SK-N-SH (cell line): ENCODE results near the gene MYLK4. TPM values are rescaled to one million over a fixed set of nuclear protein-coding genes. Genes with fewer than 3 reads are reported as not detected.

ENCODE experiments used
- CTCF ChIA-PET: fragments of 300-600, 350-600 bp; formaldehyde crosslinking; extraction: SDS; loops from one replicate; lab custom pipeline; 2021; lab: Yijun Ruan, JAX
- POLR2A ChIA-PET: fragments of 350-600 bp; sonication (Branson Sonifier 250); formaldehyde crosslinking; extraction: SDS; loops from one replicate; lab custom pipeline; 2020; ENCODE audit warnings: antibody characterized with exemption, inconsistent platforms; lab: Yijun Ruan, JAX
- DNase-seq: peaks from one replicate; pipeline ENCODE4 v3.0.0; 2012
- H2AFZ ChIP-seq: fragments of 200-600 bp; sonication (generic); 2 replicates; pipeline ENCODE4 v1.8.1; 2016; ENCODE audit warnings: antibody characterized with exemption, mild to moderate bottlenecking, low read depth
- H3F3A ChIP-seq: fragments of 200-600 bp; sonication (generic); replicated peaks from 2 replicates; pipeline ENCODE3; 2016; ENCODE audit warnings: antibody characterized with exemption, mild to moderate bottlenecking; ENCODE audit not compliant: insufficient read depth
- H3K27ac ChIP-seq, 2 experiments: fragments of 200-500 bp in 1 of 2; fragments of 200-600 bp in 1 of 2; sonication (Bioruptor generic) in 1 of 2; sonication (generic), shearing (Covaris generic) in 1 of 2; 2 replicates each; pipeline versions ENCODE4 v1.5.1 to v1.6.1; 2014 to 2016; ENCODE audit warnings: low read depth in 2 of 2, inconsistent platforms in 1 of 2, low read length in 1 of 2, mild to moderate bottlenecking in 1 of 2, mixed read lengths in 1 of 2
- H3K27me3 ChIP-seq: fragments of 200-600 bp; sonication (generic), shearing (Covaris generic); 2 replicates; pipeline ENCODE4 v1.6.1; 2016; ENCODE audit warnings: mixed run types; ENCODE audit not compliant: insufficient read depth
- H3K36me3 ChIP-seq, 2 experiments: fragments of 200-500 bp in 1 of 2; fragments of 200-600 bp in 1 of 2; sonication (Bioruptor generic) in 1 of 2; sonication (generic) in 1 of 2; replicated peaks in 1 of 2; 2 replicates each; pipeline versions ENCODE3 to v1.5.1; 2014 to 2016; ENCODE audit warnings: low read length in 1 of 2, mild to moderate bottlenecking in 1 of 2; ENCODE audit not compliant: insufficient read depth in 2 of 2, control insufficient read depth in 1 of 2
- H3K4me1 ChIP-seq, 2 experiments: fragments of 200-500 bp in 1 of 2; fragments of 200-600 bp in 1 of 2; sonication (Bioruptor generic) in 1 of 2; sonication (generic), shearing (Covaris generic) in 1 of 2; 2 replicates each; pipeline versions ENCODE4 v1.5.1 to v1.6.1; 2014 to 2016; ENCODE audit warnings: low read depth in 1 of 2, low read length in 1 of 2, mixed run types in 1 of 2; ENCODE audit not compliant: insufficient read depth in 2 of 2, control insufficient read depth in 1 of 2
- H3K4me2 ChIP-seq: fragments of 200-600 bp; sonication (generic), shearing (Covaris generic); 2 replicates; pipeline ENCODE4 v1.6.1; 2017; ENCODE audit warnings: mixed run types
- H3K4me3 ChIP-seq, 2 experiments: fragments of 200-500 bp in 1 of 2; fragments of 200-600 bp in 1 of 2; sonication (Bioruptor generic) in 1 of 2; sonication (generic), shearing (Covaris generic) in 1 of 2; 2 replicates each; pipeline versions ENCODE4 v1.5.1 to v1.8.1; 2014 to 2016; ENCODE audit warnings: low read depth in 2 of 2, inconsistent platforms in 1 of 2, low read length in 1 of 2, mild to moderate bottlenecking in 1 of 2, mixed read lengths in 1 of 2, moderate library complexity in 1 of 2
- H3K79me2 ChIP-seq: fragments of 200-600 bp; sonication (generic); 2 replicates; pipeline ENCODE4 v1.8.1; 2017; ENCODE audit warnings: mild to moderate bottlenecking; ENCODE audit not compliant: insufficient read depth
- H3K9ac ChIP-seq: fragments of 200-600 bp; sonication (generic); 2 replicates; pipeline ENCODE4 v1.6.1; 2017; ENCODE audit warnings: mixed run types
- H3K9me2 ChIP-seq: fragments of 200-600 bp; sonication (generic); 2 replicates; pipeline ENCODE4 v1.6.1; 2017; ENCODE audit warnings: mixed run types
- H3K9me3 ChIP-seq: fragments of 200-600 bp; sonication (generic); 2 replicates; pipeline ENCODE4 v1.6.1; 2017; ENCODE audit warnings: mixed run types, mild to moderate bottlenecking, moderate library complexity
- H4K20me1 ChIP-seq: fragments of 200-600 bp; sonication (generic); 2 replicates; pipeline ENCODE4 v1.6.1; 2017; ENCODE audit warnings: mild to moderate bottlenecking, mixed run types; ENCODE audit not compliant: insufficient read depth
- CHD2 ChIP-seq: fragments of 150-350 bp; IDR thresholded peaks from 2 replicates; pipeline ENCODE4 v1.6.1; 2018; ENCODE audit warnings: low read length; ENCODE audit not compliant: partially characterized antibody
- ELF1 ChIP-seq: IDR thresholded peaks from 2 replicates; pipeline ENCODE4 v1.4.0; 2012
- FOXJ3 ChIP-seq: sonication (generic); formaldehyde crosslinking; IDR thresholded peaks from 2 replicates; pipeline ENCODE4 v1.5.1; 2020; ENCODE audit warnings: mild to moderate bottlenecking, missing genetic modification reagents
- GATA2 ChIP-seq: sonication (generic); formaldehyde crosslinking; IDR thresholded peaks from 2 replicates; pipeline ENCODE4 v1.5.0; 2020; ENCODE audit warnings: mild to moderate bottlenecking, missing genetic modification reagents
- JUND ChIP-seq: IDR thresholded peaks from 2 replicates; pipeline ENCODE4 v1.4.0; 2012
- MEF2A ChIP-seq: IDR thresholded peaks from 2 replicates; pipeline ENCODE4 v1.4.0; 2012; ENCODE audit warnings: low read depth, borderline replicate concordance
- MXI1 ChIP-seq: IDR thresholded peaks from 2 replicates; pipeline ENCODE4 v1.6.1; 2012; ENCODE audit warnings: mild to moderate bottlenecking, low read depth, low read length, improper control_type of control experiment
- NFIC ChIP-seq: IDR thresholded peaks from 2 replicates; pipeline ENCODE4 v1.4.0; 2012; ENCODE audit warnings: borderline replicate concordance
- NRF1 ChIP-seq: IDR thresholded peaks from 2 replicates; pipeline ENCODE4 v1.6.1; 2012; ENCODE audit warnings: low read depth, mild to moderate bottlenecking, low read length
- RAD21 ChIP-seq: IDR thresholded peaks from 2 replicates; pipeline ENCODE4 v1.6.1; 2012; ENCODE audit warnings: mild to moderate bottlenecking, low read length
- RFX5 ChIP-seq: IDR thresholded peaks from 2 replicates; pipeline ENCODE4 v1.6.1; 2012; ENCODE audit warnings: mild to moderate bottlenecking, improper control_type of control experiment, low read length
- YY1 ChIP-seq: IDR thresholded peaks from 2 replicates; pipeline ENCODE4 v1.4.0; 2012; ENCODE audit warnings: low read depth, mild to moderate bottlenecking
- WGBS: methylation state at CpG from one replicate; pipeline ENCODE4 v1.1.6; 2017; ENCODE audit warnings: low lambda C conversion rate; 5-methylcytosine and 5-hydroxymethylcytosine counted together
- polyA plus RNA-seq, 3 experiments: library from polyadenylated mRNA; depleted of rRNA; stranded (reverse); fragments of >200 nt; gene quantifications; 2 replicates each; pipeline ENCODE4 v1.2.3, GENCODE V29; 2012
- TF ChIP-seq, protein P1 (sequence below): IDR thresholded peaks from 2 replicates; pipeline ENCODE4; 2012

MYLK4 gene
- polyA plus RNA-seq, 1 of the 3 experiments (the other 2 are of a cell fraction): 0.16 TPM

- Histone ChIP-seq H4K20me1 (no peaks in the 10 kb centered on the region), H3K4me3 (no peak overlapping the region), H3K9me3 (no peaks in the 10 kb centered on the region), H3K36me3 (no peaks in the 10 kb centered on the region), H3K9ac (no peak overlapping the region), H3F3A (no peaks in the 10 kb centered on the region), H3K4me2 (no peak overlapping the region), H3K79me2 (no peaks in the 10 kb centered on the region), H3K27me3 (no peaks in the 10 kb centered on the region), H3K27ac (no peak overlapping the region), H3K4me1 (no peaks in the 10 kb centered on the region), H2AFZ (no peak overlapping the region), H3K9me2 (no peaks in the 10 kb centered on the region)
- 57% methylated on average over 11 of the region's 11 CpGs for WGBS
- CTCF ChIA-PET: interaction anchor here (1.3 kb wide), 1 partner anchor 31 kb away, joined by 5 read pairs; no protein-coding TSS in a partner anchor
- no peak for DNase-seq
- TF ChIP-seq RFX5: no peak
- TF ChIP-seq FOXJ3 (CRISPR knock-in tag): no peak
- TF ChIP-seq CHD2: no peak
- TF ChIP-seq RAD21: no peak
- no peak for TF ChIP-seq YY1
- no peak for TF ChIP-seq MXI1
- TF ChIP-seq GATA2 (CRISPR knock-in tag): no peak
- no peak for TF ChIP-seq MEF2A
- no peak for TF ChIP-seq NRF1
- TF ChIP-seq NFIC: no peak
- TF ChIP-seq ELF1: no peak
- no peak for TF ChIP-seq JUND
- POLR2A ChIA-PET: no interaction called here
Measured at GRCh38 chr6:2665146-2666070, 85.3 kb downstream of the MYLK4 start.

GRCh38 chr6:2663123-2663522 is 87.6 kb downstream of the MYLK4 start:
- Histone ChIP-seq H3F3A (no peaks in the 10 kb centered on the region), H3K4me2 (no peak overlapping the region), H3K27ac (no peak overlapping the region), H3K4me1 (no peaks in the 10 kb centered on the region), H3K4me3 (no peak overlapping the region), H3K36me3 (no peaks in the 10 kb centered on the region), H4K20me1 (no peaks in the 10 kb centered on the region), H3K79me2 (no peaks in the 10 kb centered on the region), H2AFZ (no peak overlapping the region), H3K9me2 (no peaks in the 10 kb centered on the region), H3K9ac (no peak overlapping the region), H3K9me3 (no peaks in the 10 kb centered on the region), H3K27me3 (no peaks in the 10 kb centered on the region)
- CTCF ChIA-PET: no interaction called here
- TF ChIP-seq, protein P1, sequence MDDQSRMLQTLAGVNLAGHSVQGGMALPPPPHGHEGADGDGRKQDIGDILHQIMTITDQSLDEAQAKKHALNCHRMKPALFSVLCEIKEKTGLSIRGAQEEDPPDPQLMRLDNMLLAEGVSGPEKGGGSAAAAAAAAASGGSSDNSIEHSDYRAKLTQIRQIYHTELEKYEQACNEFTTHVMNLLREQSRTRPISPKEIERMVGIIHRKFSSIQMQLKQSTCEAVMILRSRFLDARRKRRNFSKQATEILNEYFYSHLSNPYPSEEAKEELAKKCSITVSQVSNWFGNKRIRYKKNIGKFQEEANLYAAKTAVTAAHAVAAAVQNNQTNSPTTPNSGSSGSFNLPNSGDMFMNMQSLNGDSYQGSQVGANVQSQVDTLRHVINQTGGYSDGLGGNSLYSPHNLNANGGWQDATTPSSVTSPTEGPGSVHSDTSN: no peak
- 100% methylated on average over 1 of the region's 4 CpGs for WGBS
- POLR2A ChIA-PET: no interaction called here
- DNase-seq: no peak
